ENCODE data around the gene EXOG. TPM values are rescaled to one million over a fixed set of nuclear protein-coding genes. Genes with fewer than 3 reads are reported as not detected.

The EXOG gene
- total RNA-seq, 1 experiment from 2014 or later = 16.2 TPM

DNA sequence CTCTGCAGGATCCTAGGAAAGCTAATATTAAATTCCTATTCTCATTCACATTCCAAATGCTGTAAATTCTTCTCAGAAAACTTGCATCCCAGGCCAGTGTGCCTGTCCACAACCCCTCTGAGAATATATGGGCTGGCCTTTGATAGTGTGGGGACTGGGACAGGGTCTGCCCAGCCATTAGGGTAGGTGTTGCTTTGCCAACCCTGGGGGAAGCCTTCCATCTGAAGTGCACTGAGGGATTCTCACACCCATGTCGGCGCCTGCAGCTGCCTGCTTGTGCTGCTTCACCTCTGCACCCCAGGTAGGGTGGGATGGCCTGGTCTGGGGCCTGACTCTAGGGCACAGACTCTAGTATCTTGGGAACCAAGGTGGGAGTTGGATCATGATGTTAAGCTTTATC is 15.2 kb upstream of the EXOG start:
- ChIA-PET CTCF (interaction anchor here (0.6 to 2.6 kb wide), 3 partner anchors 14 to 135 kb away, joined by 3 to 10 read pairs (median 4); partner anchors contain the start of gene XYLB), POLR2A (no interaction called here)
- Histone ChIP-seq H3K27me3 (replicated peaks; ENCODE audit: control insufficient read depth, insufficient read depth, low read length) (no peaks in the 10 kb centered on the region), H3K36me3 (ENCODE audit: control insufficient read depth, insufficient read depth, low read length) (peaks cover 7% of the 10 kb centered on the region), H3K9me3 (no peaks in the 10 kb centered on the region), H3K4me3 (ENCODE audit: low read depth, low read length) (no peak overlapping the region), H3K4me1 (no peaks in the 10 kb centered on the region)
- Mint-ChIP-seq H3K27me3 (ENCODE audit: insufficient read depth, unreplicated experiment) (no peaks in the 10 kb centered on the region), H3K36me3 (ENCODE audit: insufficient read depth, unreplicated experiment) (peaks cover 5% of the 10 kb centered on the region), H3K27ac (ENCODE audit: unreplicated experiment) (no peak overlapping the region), H3K9me3 (ENCODE audit: unreplicated experiment) (no peaks in the 10 kb centered on the region), H3K4me3 (ENCODE audit: unreplicated experiment) (no peak overlapping the region), H3K4me1 (ENCODE audit: low read depth, unreplicated experiment) (no peaks in the 10 kb centered on the region)
- no TSS peak for BruUV-seq (replicated peaks)
- intact Hi-C loops (cut with micrococcal nuclease; ENCODE audit: unreplicated experiment) = loop anchor here (1.0 to 10.0 kb wide), 2 partner anchors 25 to 86 kb away; no protein-coding TSS in a partner anchor
- TF ChIP-seq, protein P1, sequence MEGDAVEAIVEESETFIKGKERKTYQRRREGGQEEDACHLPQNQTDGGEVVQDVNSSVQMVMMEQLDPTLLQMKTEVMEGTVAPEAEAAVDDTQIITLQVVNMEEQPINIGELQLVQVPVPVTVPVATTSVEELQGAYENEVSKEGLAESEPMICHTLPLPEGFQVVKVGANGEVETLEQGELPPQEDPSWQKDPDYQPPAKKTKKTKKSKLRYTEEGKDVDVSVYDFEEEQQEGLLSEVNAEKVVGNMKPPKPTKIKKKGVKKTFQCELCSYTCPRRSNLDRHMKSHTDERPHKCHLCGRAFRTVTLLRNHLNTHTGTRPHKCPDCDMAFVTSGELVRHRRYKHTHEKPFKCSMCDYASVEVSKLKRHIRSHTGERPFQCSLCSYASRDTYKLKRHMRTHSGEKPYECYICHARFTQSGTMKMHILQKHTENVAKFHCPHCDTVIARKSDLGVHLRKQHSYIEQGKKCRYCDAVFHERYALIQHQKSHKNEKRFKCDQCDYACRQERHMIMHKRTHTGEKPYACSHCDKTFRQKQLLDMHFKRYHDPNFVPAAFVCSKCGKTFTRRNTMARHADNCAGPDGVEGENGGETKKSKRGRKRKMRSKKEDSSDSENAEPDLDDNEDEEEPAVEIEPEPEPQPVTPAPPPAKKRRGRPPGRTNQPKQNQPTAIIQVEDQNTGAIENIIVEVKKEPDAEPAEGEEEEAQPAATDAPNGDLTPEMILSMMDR (IDR thresholded peaks at IDR 0.05; ENCODE audit: insufficient read depth in 1 of 2, low read depth in 1 of 2, low read length in 1 of 2, severe bottlenecking in 1 of 2, unreplicated experiment in 1 of 2) = no peak
- DNase-seq = no peak

DNA sequence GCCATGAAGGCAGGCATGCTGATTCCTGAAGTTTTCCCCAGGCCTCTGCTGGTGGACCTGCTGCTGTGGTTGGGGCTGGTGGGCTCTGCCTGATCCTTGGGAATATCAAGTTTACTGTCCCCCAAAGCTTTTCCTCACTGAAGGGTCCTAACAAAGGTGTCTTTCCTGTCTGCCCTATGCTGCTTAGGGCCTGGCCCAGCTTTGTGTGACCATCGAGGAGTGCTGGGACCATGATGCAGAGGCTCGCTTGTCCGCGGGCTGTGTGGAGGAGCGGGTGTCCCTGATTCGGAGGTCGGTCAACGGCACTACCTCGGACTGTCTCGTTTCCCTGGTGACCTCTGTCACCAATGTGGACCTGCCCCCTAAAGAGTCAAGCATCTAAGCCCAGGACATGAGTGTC is 13.2 kb upstream of the EXOG start:
- no peak for DNase-seq
- H3K9me3 ChIP-seq = no peaks in the 10 kb centered on the region
- peaks cover 5% of the 10 kb centered on the region for H3K36me3 Mint-ChIP-seq (ENCODE audit: insufficient read depth, unreplicated experiment)
- no peaks in the 10 kb centered on the region for H3K9me3 Mint-ChIP-seq (ENCODE audit: unreplicated experiment)
- POLR2A ChIA-PET = no interaction called here
- no peaks in the 10 kb centered on the region for H3K4me1 Mint-ChIP-seq (ENCODE audit: low read depth, unreplicated experiment)
- H3K36me3 ChIP-seq (ENCODE audit: control insufficient read depth, insufficient read depth, low read length) = peaks cover 7% of the 10 kb centered on the region
- TF ChIP-seq, protein P1 (IDR thresholded peaks at IDR 0.05; ENCODE audit: insufficient read depth in 1 of 2, low read depth in 1 of 2, low read length in 1 of 2, severe bottlenecking in 1 of 2, unreplicated experiment in 1 of 2) = no peak
- H3K27me3 ChIP-seq (replicated peaks; ENCODE audit: control insufficient read depth, insufficient read depth, low read length) = no peaks in the 10 kb centered on the region
- H3K27ac Mint-ChIP-seq (ENCODE audit: unreplicated experiment) = no peak overlapping the region
- intact Hi-C loops (cut with micrococcal nuclease; ENCODE audit: unreplicated experiment) = loop anchor here (10.0 kb wide), 1 partner anchor 88 kb away; no protein-coding TSS in a partner anchor
- CTCF ChIA-PET = no interaction called here
- no peak overlapping the region for H3K4me3 ChIP-seq (ENCODE audit: low read depth, low read length)
- no TSS peak for BruUV-seq (replicated peaks)
- H3K4me3 Mint-ChIP-seq (ENCODE audit: unreplicated experiment) = no peak overlapping the region
- no peaks in the 10 kb centered on the region for H3K4me1 ChIP-seq
- no peaks in the 10 kb centered on the region for H3K27me3 Mint-ChIP-seq (ENCODE audit: insufficient read depth, unreplicated experiment)

DNA sequence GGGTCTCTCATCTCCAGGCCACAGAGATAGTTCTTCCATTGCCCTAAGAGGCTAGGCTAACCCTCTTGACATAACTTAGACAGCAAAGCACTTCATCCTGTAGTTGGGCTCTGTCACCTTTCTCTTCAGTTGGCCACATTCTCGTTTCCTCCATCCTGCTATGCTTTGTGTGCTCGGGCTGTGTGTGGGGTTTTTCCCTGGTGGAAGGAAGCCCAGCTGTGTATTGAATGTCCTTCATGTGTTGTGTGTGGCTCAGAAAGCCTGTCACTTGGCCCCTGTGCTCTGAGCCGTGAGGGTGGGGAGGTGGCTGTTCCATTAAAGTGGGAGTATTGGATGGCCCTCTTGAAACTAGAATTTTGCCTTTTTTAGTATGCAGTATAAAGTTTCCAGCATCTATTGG is 8.8 kb upstream of the EXOG start:
- Mint-ChIP-seq H3K9me3 (ENCODE audit: unreplicated experiment) (no peaks in the 10 kb centered on the region), H3K27ac (ENCODE audit: unreplicated experiment) (no peak overlapping the region), H3K4me3 (ENCODE audit: unreplicated experiment) (no peak overlapping the region), H3K27me3 (ENCODE audit: insufficient read depth, unreplicated experiment) (no peaks in the 10 kb centered on the region), H3K4me1 (ENCODE audit: low read depth, unreplicated experiment) (no peaks in the 10 kb centered on the region), H3K36me3 (ENCODE audit: insufficient read depth, unreplicated experiment) (peaks cover 2% of the 10 kb centered on the region)
- Histone ChIP-seq H3K36me3 (ENCODE audit: control insufficient read depth, insufficient read depth, low read length) (no peaks in the 10 kb centered on the region; the same call in 1 of the 2 replicates), H3K27me3 (replicated peaks; ENCODE audit: control insufficient read depth, insufficient read depth, low read length) (no peaks in the 10 kb centered on the region), H3K9me3 (no peaks in the 10 kb centered on the region), H3K4me3 (ENCODE audit: low read depth, low read length) (no peak overlapping the region), H3K4me1 (no peaks in the 10 kb centered on the region)
- intact Hi-C loops (cut with micrococcal nuclease; ENCODE audit: unreplicated experiment) = loop anchor here (10.0 kb wide), 1 partner anchor 93 kb away; no protein-coding TSS in a partner anchor
- no TSS peak for BruUV-seq (replicated peaks)
- DNase-seq = no peak
- TF ChIP-seq, protein P1 (IDR thresholded peaks at IDR 0.05; ENCODE audit: insufficient read depth in 1 of 2, low read depth in 1 of 2, low read length in 1 of 2, severe bottlenecking in 1 of 2, unreplicated experiment in 1 of 2) = no peak
- POLR2A ChIA-PET = no interaction called here
- CTCF ChIA-PET = no interaction called here
